Measurements from ENCODE around the gene TOP3A.

The TOP3A gene

DNA sequence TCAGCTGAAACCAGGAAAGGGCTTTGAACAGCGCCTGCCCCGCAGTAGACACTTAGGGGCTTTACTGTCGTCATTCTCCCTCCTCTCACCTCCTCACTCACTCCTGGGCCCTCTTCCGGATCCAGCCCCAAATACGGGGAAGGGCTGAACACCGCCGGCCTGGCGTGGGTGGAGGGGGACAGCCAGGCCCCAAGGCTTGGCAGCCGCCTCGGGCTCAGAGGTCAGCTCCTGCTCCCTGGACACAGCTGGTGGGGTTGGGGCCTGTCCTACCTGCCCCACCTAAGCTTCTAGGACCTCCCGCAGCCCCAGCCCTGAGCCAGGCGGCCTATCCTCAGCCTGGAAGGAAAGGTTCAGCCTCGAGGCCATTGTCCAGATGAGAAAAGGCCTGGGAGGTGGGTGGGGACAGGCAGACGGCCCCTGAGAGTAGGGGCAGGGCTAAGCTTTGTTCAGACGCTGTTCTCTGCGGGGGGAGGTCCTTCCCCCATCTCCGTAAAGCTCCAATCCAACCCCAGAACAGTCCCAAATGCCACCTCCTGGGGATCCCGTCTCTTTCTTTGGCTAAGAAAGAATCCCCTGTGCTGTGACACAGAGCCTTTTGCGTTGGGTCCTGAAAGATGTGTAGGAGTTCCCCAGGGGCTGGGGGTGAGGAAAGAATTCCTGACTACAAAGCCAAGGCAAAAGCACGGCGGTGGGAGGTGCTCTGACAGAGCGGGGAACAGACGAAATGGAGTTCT lies 90.2 kb downstream of the TOP3A start:
- TF ChIP-seq, protein P1, sequence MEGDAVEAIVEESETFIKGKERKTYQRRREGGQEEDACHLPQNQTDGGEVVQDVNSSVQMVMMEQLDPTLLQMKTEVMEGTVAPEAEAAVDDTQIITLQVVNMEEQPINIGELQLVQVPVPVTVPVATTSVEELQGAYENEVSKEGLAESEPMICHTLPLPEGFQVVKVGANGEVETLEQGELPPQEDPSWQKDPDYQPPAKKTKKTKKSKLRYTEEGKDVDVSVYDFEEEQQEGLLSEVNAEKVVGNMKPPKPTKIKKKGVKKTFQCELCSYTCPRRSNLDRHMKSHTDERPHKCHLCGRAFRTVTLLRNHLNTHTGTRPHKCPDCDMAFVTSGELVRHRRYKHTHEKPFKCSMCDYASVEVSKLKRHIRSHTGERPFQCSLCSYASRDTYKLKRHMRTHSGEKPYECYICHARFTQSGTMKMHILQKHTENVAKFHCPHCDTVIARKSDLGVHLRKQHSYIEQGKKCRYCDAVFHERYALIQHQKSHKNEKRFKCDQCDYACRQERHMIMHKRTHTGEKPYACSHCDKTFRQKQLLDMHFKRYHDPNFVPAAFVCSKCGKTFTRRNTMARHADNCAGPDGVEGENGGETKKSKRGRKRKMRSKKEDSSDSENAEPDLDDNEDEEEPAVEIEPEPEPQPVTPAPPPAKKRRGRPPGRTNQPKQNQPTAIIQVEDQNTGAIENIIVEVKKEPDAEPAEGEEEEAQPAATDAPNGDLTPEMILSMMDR (IDR thresholded peaks at IDR 0.05) = no peak
- peak in 1 of 2 donors; percentile 67 for DNase-seq
- Histone ChIP-seq H3K27ac (peak overlapping the region; percentile 23 to 52), H3K9me3 (no peaks in the 10 kb centered on the region), H3K27me3 (no peaks in the 10 kb centered on the region), H3K4me3 (peak overlapping the region; percentile 37 to 76), H3K36me3 (no peaks in the 10 kb centered on the region), H3K4me1 (peaks cover 0 to 19% (median 16%) of the 10 kb centered on the region in 4 donors)
- intact Hi-C loops (cut with DNase I; ENCODE audit: low total_unique reads) = no loop called here

DNA sequence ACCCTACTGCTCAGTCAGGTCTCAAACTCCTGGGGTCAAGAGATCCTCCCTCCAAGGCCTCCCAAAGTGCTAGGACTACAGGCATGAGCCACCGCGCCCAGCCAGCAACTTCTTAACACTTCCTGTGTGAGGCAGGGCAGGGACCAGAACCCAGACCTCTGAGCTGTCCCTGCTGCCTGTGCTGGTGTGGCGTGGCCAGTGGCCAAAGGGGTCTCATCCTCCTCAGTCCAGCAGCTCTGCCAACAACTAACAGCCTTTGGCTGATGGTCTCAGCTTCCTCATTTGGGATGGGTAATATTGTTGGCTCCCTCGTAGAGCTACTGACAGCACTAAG lies 90.8 kb downstream of the TOP3A start:
- intact Hi-C loops (cut with DNase I; ENCODE audit: low total_unique reads) = no loop called here
- Histone ChIP-seq H3K36me3 (no peaks in the 10 kb centered on the region), H3K9me3 (no peaks in the 10 kb centered on the region), H3K27ac (no peak overlapping the region), H3K27me3 (no peaks in the 10 kb centered on the region), H3K4me1 (peaks cover 0 to 22% (median 18%) of the 10 kb centered on the region in 4 donors), H3K4me3 (no peak overlapping the region)
- TF ChIP-seq, protein P1 (IDR thresholded peaks at IDR 0.05) = no peak
- peak in 1 of 2 donors; percentile 63 for DNase-seq
